GM12878 (cell line): ENCODE data around the gene C2orf92. TPM values are rescaled to one million over a fixed set of nuclear protein-coding genes. Genes with fewer than 3 reads are reported as not detected.
A peak's percentile ranks its signal among the peaks of the same experiment; 100 is the strongest.

Source experiments
- ATAC-seq: fragments of 200-7000 bp; cut with Tn5 transposase; 3 replicates; pipeline ENCODE4 v1.9.1; 2020; ENCODE audit warnings: mild to moderate bottlenecking, moderate library complexity
- BruUV-seq: library from RNA; stranded (reverse); fragments of 400-500 nt; replicated peaks from 2 replicates; lab custom pipeline; 2021; lab: Mats Ljungman, UMichigan
- CTCF ChIA-PET: fragments of 300-600 bp; sonication (Branson Sonifier 250); formaldehyde crosslinking; extraction: SDS; loops from one replicate; lab custom pipeline; 2021; ENCODE audit warnings: inconsistent platforms; lab: Yijun Ruan, JAX
- POLR2A ChIA-PET: fragments of 350-600 bp; formaldehyde crosslinking; extraction: SDS; loops from one replicate; lab custom pipeline; 2021; ENCODE audit warnings: inconsistent platforms; lab: Charles Lee
- RAD21 ChIA-PET: fragments of 300-600 bp; sonication (Branson Sonifier 250); formaldehyde crosslinking; loops from one replicate; lab custom pipeline; 2023; ENCODE audit warnings: antibody characterized with exemption; ENCODE audit not compliant: unreplicated experiment; lab: Charles Lee
- SMC1A ChIA-PET: fragments of 300-600 bp; sonication (Branson Sonifier 250); formaldehyde crosslinking; loops from one replicate; lab custom pipeline; 2023; ENCODE audit not compliant: unreplicated experiment, uncharacterized antibody; lab: Charles Lee
- DNase-seq: peaks from one replicate; pipeline ENCODE4 v3.0.0-alpha.2; 2011; ENCODE audit warnings: low read depth, low spot score
- FAIRE-seq: peaks from 3 replicates; lab custom pipeline; 2011; peaks lifted over from hg19 to GRCh38; lab: Jason Lieb, UNC
- H2AFZ ChIP-seq: 2 replicates; pipeline ENCODE4 v1.6.0; 2011; ENCODE audit warnings: low read depth, low read length, control low read depth; ENCODE audit not compliant: control insufficient read depth
- H3K27ac ChIP-seq: 2 replicates; pipeline ENCODE4 v1.5.1; 2011; ENCODE audit warnings: control low read depth; ENCODE audit not compliant: control insufficient read depth, insufficient read depth
- H3K27me3 ChIP-seq, 2 experiments: replicated peaks in 1 of 2; 2 replicates each; pipeline versions ENCODE4 v1.6.0 to v1.6.1; 2011; ENCODE audit warnings: low read length in 1 of 2; ENCODE audit not compliant: control insufficient read depth in 2 of 2, insufficient read depth in 2 of 2
- H3K36me3 ChIP-seq, 2 experiments: 2 replicates each; pipeline ENCODE4 v1.5.1; 2011; ENCODE audit warnings: low read length in 1 of 2; ENCODE audit not compliant: control insufficient read depth in 2 of 2, insufficient read depth in 2 of 2
- H3K4me1 ChIP-seq: 2 replicates; pipeline ENCODE4 v1.6.1; 2011; ENCODE audit warnings: mild to moderate bottlenecking, low read length, moderate library complexity, mixed read lengths; ENCODE audit not compliant: control insufficient read depth, insufficient read depth
- H3K4me2 ChIP-seq: 2 replicates; pipeline ENCODE4 v1.6.0; 2011; ENCODE audit warnings: control low read depth; ENCODE audit not compliant: control insufficient read depth, insufficient read depth
- H3K4me3 ChIP-seq: fragments of 200-600 bp; sonication (generic); 2 replicates; pipeline ENCODE4 v1.5.1; 2016
- H3K79me2 ChIP-seq: 2 replicates; pipeline ENCODE4 v1.6.0; 2011; ENCODE audit warnings: low read length; ENCODE audit not compliant: control insufficient read depth, insufficient read depth
- H3K9ac ChIP-seq: 2 replicates; pipeline ENCODE4 v1.8.0; 2011; ENCODE audit warnings: low read length, control low read depth, mixed read lengths; ENCODE audit not compliant: control insufficient read depth, insufficient read depth
- H3K9me3 ChIP-seq: replicated peaks from 3 replicates; pipeline ENCODE4 v1.5.1; 2011; ENCODE audit warnings: mild to moderate bottlenecking, low read length; ENCODE audit not compliant: control insufficient read depth, insufficient read depth
- H4K20me1 ChIP-seq: 2 replicates; pipeline ENCODE4 v1.6.0; 2011; ENCODE audit not compliant: control insufficient read depth, insufficient read depth
- BHLHE40 ChIP-seq, 2 experiments: fragments of 450-650 bp in 1 of 2; IDR thresholded peaks; 2 replicates each; pipeline ENCODE4 v1.6.1; 2011 to 2017; ENCODE audit warnings: low read depth in 2 of 2, borderline replicate concordance in 1 of 2, improper control_type of control experiment in 1 of 2, low read length in 1 of 2, mild to moderate bottlenecking in 1 of 2
- IKZF1 ChIP-seq: fragments of 450-650 bp; conservative IDR thresholded peaks from 2 replicates; pipeline ENCODE4 v1.6.1; 2017; ENCODE audit warnings: antibody characterized with exemption, mild to moderate bottlenecking
- IKZF2 ChIP-seq, 2 experiments: fragments of 450-650 bp; IDR thresholded peaks; 2 replicates each; pipeline ENCODE4 v1.6.1; 2017; ENCODE audit warnings: mild to moderate bottlenecking in 2 of 2, moderate library complexity in 2 of 2
- ZNF687 ChIP-seq: fragments of 450-650 bp; IDR thresholded peaks from 2 replicates; pipeline ENCODE4 v1.6.1; 2017; ENCODE audit warnings: mild to moderate bottlenecking, moderate library complexity
- WGBS: methylation state at CpG from one replicate; pipeline ENCODE4 v1.1.6; 2016; ENCODE audit warnings: low lambda C conversion rate; ENCODE audit not compliant: insufficient replicate concordance, insufficient coverage; ENCODE audit errors: missing lambda C conversion rate; 5-methylcytosine and 5-hydroxymethylcytosine counted together
- in situ Hi-C: fragments of 300-500 bp; cut with MboI; formaldehyde crosslinking; loops from 9 replicates; pipeline ENCODE4 v1.14.3; 2018; ENCODE audit warnings: mixed read lengths
- intact Hi-C: fragments of 100-400 bp; cut with micrococcal nuclease; formaldehyde crosslinking; loops from one replicate; pipeline ENCODE4 v1.14.2; 2022; ENCODE audit not compliant: unreplicated experiment
- polyA plus RNA-seq, 11 experiments: library from polyadenylated mRNA; depleted of rRNA in 4 of 11; unstranded in 6 of 11; stranded (reverse) in 5 of 11; fragments of >200 nt; fragmentation: Nextera tagmentation in 4 of 11; fragmentation: Illumina TruSeq in 1 of 11; extraction: Ambion mirVana in 4 of 11; extraction: Trizol in 1 of 11; gene quantifications; 1 replicate in 1 of 11; 2 replicates in 10 of 11; pipeline versions ENCODE4 v1.2.1 to v1.2.3, GENCODE V29; 2011 to 2016; ENCODE audit warnings: inconsistent platforms in 2 of 11, missing spikeins in 2 of 11, low read depth in 1 of 11
- total RNA-seq, 4 experiments: library from RNA; depleted of rRNA in 3 of 4; stranded (reverse); fragments of >200 nt in 3 of 4; fragmentation: Illumina TruSeq in 1 of 4; extraction: Trizol in 1 of 4; gene quantifications; 2 replicates each; pipeline versions ENCODE4 v1.2.1 to v1.2.3, GENCODE V29; 2013 to 2021

The C2orf92 gene
- total and polyA plus RNA-seq, 10 of the 15 experiments (the other 5 are each of a cell fraction or from before 2014, with no cell fraction given): 0.40 to 10.1 (median 3.7) TPM

- FAIRE-seq: no peak
- H3K4me2 ChIP-seq: no peak overlapping the region
- no peaks in the 10 kb centered on the region for H4K20me1 ChIP-seq
- BruUV-seq: no TSS peak
- no peaks in the 10 kb centered on the region; the same call in 2 of the 3 replicates for H3K9me3 ChIP-seq
- TF ChIP-seq ZNF687: 0 out of 2 replicates have a peak, but pooled peaks have one; percentile 39
- no peak; a peak in 1 of 4 replicates for TF ChIP-seq IKZF2 (IDR thresholded peaks at IDR 0.05)
- TF ChIP-seq IKZF1: 0 out of 2 replicates have a peak, but pooled peaks have one; percentile 20
- peak; percentile 12 to 46; a peak in 2 of 4 replicates for TF ChIP-seq BHLHE40 (IDR thresholded peaks at IDR 0.05; ENCODE audit: borderline replicate concordance in 1 of 2, low read depth in 2 of 2, low read length in 1 of 2)
- TF ChIP-seq, all 136 proteins: peak for 3
- ATAC-seq: peak; percentile 28; the same call in 2 of the 3 replicates
- no peaks in the 10 kb centered on the region for H3K79me2 ChIP-seq
- H2AFZ ChIP-seq: no peak overlapping the region
- POLR2A ChIA-PET: no interaction called here
- H3K27me3 ChIP-seq: no peaks in the 10 kb centered on the region
- H3K36me3 ChIP-seq: peaks cover 6% of the 10 kb centered on the region in 2 experiments; a peak in 3 of 4 replicates
- in situ Hi-C loops (no loop called here), intact Hi-C loops (no loop called here)
- no peaks in the 10 kb centered on the region for H3K4me1 ChIP-seq
- no peak overlapping the region for H3K9ac ChIP-seq
- SMC1A ChIA-PET: interaction anchor here (1.0 kb wide), 1 partner anchor 8 kb away, joined by 3 read pairs; no protein-coding TSS in a partner anchor
- RAD21 ChIA-PET: no interaction called here
- H3K4me3 ChIP-seq: no peak overlapping the region
- no peak for DNase-seq
- WGBS: 71% methylated on average over 5 of the region's 5 CpGs
- CTCF ChIA-PET: interaction anchor here (1.0 to 2.3 kb wide), 5 partner anchors 10 to 69 kb away, joined by 3 to 7 read pairs (median 4); partner anchors contain the start of gene ACTR1B
- H3K27ac ChIP-seq: no peak overlapping the region
These were observed 15.2 kb upstream of the C2orf92 start for GRCh38 chr2:97654309-97654708.
